Neuron (in vitro differentiated cells): Measurements from ENCODE around the gene TRAF5.

Experiments
- H2AFZ ChIP-seq: one replicate; pipeline ENCODE4 v1.6.1; 2013; ENCODE audit warnings: low read depth, mild to moderate bottlenecking, inconsistent platforms, low read length, moderate library complexity
- H3K27me3 ChIP-seq: one replicate; pipeline ENCODE4 v1.6.1; 2013; ENCODE audit warnings: low read length; ENCODE audit not compliant: insufficient read depth
- H3K36me3 ChIP-seq: one replicate; pipeline ENCODE4 v1.6.1; 2013; ENCODE audit warnings: low read length; ENCODE audit not compliant: insufficient read depth
- H3K4me1 ChIP-seq: one replicate; pipeline ENCODE4 v1.6.1; 2013; ENCODE audit warnings: low read length; ENCODE audit not compliant: insufficient read depth
- H3K4me3 ChIP-seq: 2 replicates; pipeline ENCODE4 v1.5.1; 2013; ENCODE audit warnings: mild to moderate bottlenecking, low read length, moderate library complexity
- H3K9me3 ChIP-seq: one replicate; pipeline ENCODE4 v1.6.1; 2013; ENCODE audit warnings: low read length

The TRAF5 gene

GRCh38 chr1:211358685-211359084 lies 32.1 kb downstream of the TRAF5 start:
- Histone ChIP-seq H3K27me3 (no peaks in the 10 kb centered on the region), H3K9me3 (no peaks in the 10 kb centered on the region), H3K4me3 (no peak overlapping the region), H3K36me3 (no peaks in the 10 kb centered on the region), H2AFZ (no peak overlapping the region), H3K4me1 (no peaks in the 10 kb centered on the region)

GRCh38 chr1:211359876-211360275 lies 33.2 kb downstream of the TRAF5 start:
- no peaks in the 10 kb centered on the region for H3K27me3 ChIP-seq
- no peak overlapping the region for H3K4me3 ChIP-seq
- H3K36me3 ChIP-seq = no peaks in the 10 kb centered on the region
- no peaks in the 10 kb centered on the region for H3K4me1 ChIP-seq
- H2AFZ ChIP-seq = no peak overlapping the region
- H3K9me3 ChIP-seq = no peaks in the 10 kb centered on the region

GRCh38 chr1:211361202-211361601 lies 34.6 kb downstream of the TRAF5 start:
- no peaks in the 10 kb centered on the region for H3K4me1 ChIP-seq
- H2AFZ ChIP-seq = no peak overlapping the region
- H3K9me3 ChIP-seq = no peaks in the 10 kb centered on the region
- H3K27me3 ChIP-seq = no peaks in the 10 kb centered on the region
- no peaks in the 10 kb centered on the region for H3K36me3 ChIP-seq
- H3K4me3 ChIP-seq = no peak overlapping the region

GRCh38 chr1:211369640-211370039 lies 43.0 kb downstream of the TRAF5 start:
- no peaks in the 10 kb centered on the region for H3K27me3 ChIP-seq
- H3K4me3 ChIP-seq = no peak overlapping the region
- no peak overlapping the region for H2AFZ ChIP-seq
- H3K36me3 ChIP-seq = no peaks in the 10 kb centered on the region
- H3K9me3 ChIP-seq = no peaks in the 10 kb centered on the region
- H3K4me1 ChIP-seq = peaks cover 3% of the 10 kb centered on the region

GRCh38 chr1:211370669-211371068 lies 44.0 kb downstream of the TRAF5 start:
- Histone ChIP-seq H3K36me3 (no peaks in the 10 kb centered on the region), H3K27me3 (no peaks in the 10 kb centered on the region), H2AFZ (no peak overlapping the region), H3K4me3 (no peak overlapping the region), H3K9me3 (no peaks in the 10 kb centered on the region), H3K4me1 (peaks cover 7% of the 10 kb centered on the region)

GRCh38 chr1:211371406-211372105 lies 44.9 kb downstream of the TRAF5 start:
- Histone ChIP-seq H3K9me3 (no peaks in the 10 kb centered on the region), H3K27me3 (no peaks in the 10 kb centered on the region), H3K36me3 (no peaks in the 10 kb centered on the region), H3K4me3 (no peak overlapping the region), H3K4me1 (peaks cover 7% of the 10 kb centered on the region), H2AFZ (no peak overlapping the region)

- no peak overlapping the region for H2AFZ ChIP-seq
- H3K4me1 ChIP-seq = peaks cover 7% of the 10 kb centered on the region
- H3K9me3 ChIP-seq = no peaks in the 10 kb centered on the region
- H3K36me3 ChIP-seq = no peaks in the 10 kb centered on the region
- H3K27me3 ChIP-seq = no peaks in the 10 kb centered on the region
- H3K4me3 ChIP-seq = no peak overlapping the region
Observed at GRCh38 chr1:211372463-211372862, 45.8 kb downstream of the TRAF5 start.

GRCh38 chr1:211375146-211375818 lies 48.6 kb downstream of the TRAF5 start:
- Histone ChIP-seq H3K27me3 (no peaks in the 10 kb centered on the region), H3K4me1 (peaks cover 7% of the 10 kb centered on the region), H2AFZ (no peak overlapping the region), H3K4me3 (no peak overlapping the region), H3K9me3 (no peaks in the 10 kb centered on the region), H3K36me3 (no peaks in the 10 kb centered on the region)

- Histone ChIP-seq H3K27me3 (no peaks in the 10 kb centered on the region), H3K36me3 (no peaks in the 10 kb centered on the region), H3K9me3 (no peaks in the 10 kb centered on the region), H3K4me3 (no peak overlapping the region), H3K4me1 (peaks cover 7% of the 10 kb centered on the region), H2AFZ (no peak overlapping the region)
Observed at GRCh38 chr1:211375949-211376348, 49.3 kb downstream of the TRAF5 start.

- H3K4me1 ChIP-seq = peaks cover 4% of the 10 kb centered on the region
- no peaks in the 10 kb centered on the region for H3K27me3 ChIP-seq
- no peak overlapping the region for H3K4me3 ChIP-seq
- H3K36me3 ChIP-seq = no peaks in the 10 kb centered on the region
- H3K9me3 ChIP-seq = no peaks in the 10 kb centered on the region
- no peak overlapping the region for H2AFZ ChIP-seq
Observed at GRCh38 chr1:211376807-211377470, 50.3 kb downstream of the TRAF5 start.

GRCh38 chr1:211377539-211378450 lies 51.2 kb downstream of the TRAF5 start:
- Histone ChIP-seq H3K36me3 (no peaks in the 10 kb centered on the region), H3K4me1 (peaks cover 4% of the 10 kb centered on the region), H3K9me3 (no peaks in the 10 kb centered on the region), H3K27me3 (no peaks in the 10 kb centered on the region), H3K4me3 (no peak overlapping the region), H2AFZ (no peak overlapping the region)

- H3K9me3 ChIP-seq = no peaks in the 10 kb centered on the region
- H3K4me3 ChIP-seq = no peak overlapping the region
- H3K4me1 ChIP-seq = peaks cover 9% of the 10 kb centered on the region
- H3K36me3 ChIP-seq = no peaks in the 10 kb centered on the region
- no peaks in the 10 kb centered on the region for H3K27me3 ChIP-seq
- H2AFZ ChIP-seq = no peak overlapping the region
Observed at GRCh38 chr1:211378844-211379243, 52.2 kb downstream of the TRAF5 start.

GRCh38 chr1:211379446-211379845 lies 52.8 kb downstream of the TRAF5 start:
- no peak overlapping the region for H3K4me3 ChIP-seq
- H3K9me3 ChIP-seq = no peaks in the 10 kb centered on the region

More at GRCh38 chr1:211379446-211379845, 52.8 kb downstream of the TRAF5 start:
- H3K36me3 ChIP-seq = no peaks in the 10 kb centered on the region
- H2AFZ ChIP-seq = no peak overlapping the region
- H3K27me3 ChIP-seq = no peaks in the 10 kb centered on the region
- H3K4me1 ChIP-seq = peaks cover 9% of the 10 kb centered on the region
